ENCODE data around the gene DUSP1. TPM values are rescaled to one million over a fixed set of nuclear protein-coding genes. Genes with fewer than 3 reads are reported as not detected.
A peak's percentile ranks its signal among the peaks of the same experiment; 100 is the strongest.
"Not testable (repeated sequence)": the region's sequence is repeated elsewhere in the genome, so short reads cannot be mapped to it uniquely, and the experiment has no call there.

DUSP1 gene
- total RNA-seq, 1 experiment from 2014 or later: 16.6 TPM

GRCh38 chr5:172786736-172787462, 15.9 kb upstream of the DUSP1 start (continued):
- no peak for TF ChIP-seq SRF (IDR thresholded peaks at IDR 0.05; ENCODE audit: low read depth)
- no peak for TF ChIP-seq YY1 (IDR thresholded peaks at IDR 0.05; ENCODE audit: extremely low read depth, insufficient replicate concordance, low read depth, low read length)
- TF ChIP-seq, protein P1, sequence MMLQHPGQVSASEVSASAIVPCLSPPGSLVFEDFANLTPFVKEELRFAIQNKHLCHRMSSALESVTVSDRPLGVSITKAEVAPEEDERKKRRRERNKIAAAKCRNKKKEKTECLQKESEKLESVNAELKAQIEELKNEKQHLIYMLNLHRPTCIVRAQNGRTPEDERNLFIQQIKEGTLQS (IDR thresholded peaks at IDR 0.05): no peak
- TF ChIP-seq CBX3 (IDR thresholded peaks at IDR 0.05; ENCODE audit: low read depth): no peak
- no peak for TF ChIP-seq SIN3A (IDR thresholded peaks at IDR 0.05; ENCODE audit: low read depth)

- no TSS peak for BruUV-seq (replicated peaks)
- ChIA-PET CTCF (no interaction called here), RAD21 (ENCODE audit: low non-redundant PET in 1 of 2, low total read pairs in 2 of 2, uncharacterized antibody in 2 of 2, unreplicated experiment in 2 of 2) (no interaction called here), POLR2A (interaction anchor here (2.5 kb wide), 1 partner anchor 15 kb away, joined by 9 read pairs; the partner anchor contains the start of gene DUSP1)
- DNase-seq (ENCODE audit: low read depth, low spot score): no peak
- Histone ChIP-seq H3K79me2 (ENCODE audit: insufficient read depth, low read length) (no peaks in the 10 kb centered on the region), H2AFZ (ENCODE audit: low read depth, low read length, poor library complexity, severe bottlenecking) (no peak overlapping the region), H3K36me3 (ENCODE audit: control insufficient read depth in 1 of 2, insufficient read depth in 2 of 2, low read length in 2 of 2) (no peaks in the 10 kb centered on the region), H3K9me2 (ENCODE audit: insufficient read depth) (no peaks in the 10 kb centered on the region), H3K27ac (ENCODE audit: low read depth, low read length) (no peak overlapping the region), H3K4me3 (replicated peaks in 1 of 2; ENCODE audit: low read depth in 1 of 2, low read length in 2 of 2) (no peak overlapping the region), H3K4me1 (ENCODE audit: control insufficient read depth in 1 of 2, insufficient read depth in 2 of 2, low read length in 2 of 2) (peaks cover 8 to 34% of the 10 kb centered on the region in 2 experiments; a peak in 3 of 4 replicates), H3K4me2 (ENCODE audit: low read length) (no peak overlapping the region), H3K27me3 (ENCODE audit: insufficient read depth, low read length) (no peaks in the 10 kb centered on the region), H3K9me3 (ENCODE audit: control insufficient read depth in 1 of 2, insufficient read depth in 1 of 2, low read depth in 1 of 2, low read length in 2 of 2) (no peaks in the 10 kb centered on the region), H3K9ac (ENCODE audit: low read length) (no peak overlapping the region), H4K20me1 (ENCODE audit: insufficient read depth) (no peaks in the 10 kb centered on the region)
- no peak for TF ChIP-seq EZH2 (IDR thresholded peaks at IDR 0.05)
- no peak for TF ChIP-seq POLR2AphosphoS5 (IDR thresholded peaks at IDR 0.05; ENCODE audit: low read depth, low read length)
- 0 out of 2 replicates have a peak, but pooled peaks have one; percentile 6 for TF ChIP-seq CBX3 (IDR thresholded peaks at IDR 0.05; ENCODE audit: low read depth)
- no peak for TF ChIP-seq TCF7L2 (IDR thresholded peaks at IDR 0.05; ENCODE audit: borderline replicate concordance, extremely low read depth, insufficient read depth, insufficient read length)
- no peak for TF ChIP-seq FOSL1 (IDR thresholded peaks at IDR 0.05; ENCODE audit: low read depth)
- TF ChIP-seq ZFX (IDR thresholded peaks at IDR 0.05): no peak
- no peak for TF ChIP-seq YY1 (IDR thresholded peaks at IDR 0.05; ENCODE audit: extremely low read depth, insufficient replicate concordance, low read depth, low read length)
- intact Hi-C loops (cut with micrococcal nuclease): no loop called here
- ATAC-seq: no peak
Measured at GRCh38 chr5:172785429-172786088, 14.6 kb upstream of the DUSP1 start.

GRCh38 chr5:172784162-172784561, 13.2 kb upstream of the DUSP1 start:
- H3K36me3 ChIP-seq (ENCODE audit: control insufficient read depth in 1 of 2, insufficient read depth in 2 of 2, low read length in 2 of 2); H2AFZ ChIP-seq (ENCODE audit: low read depth, low read length, poor library complexity, severe bottlenecking); H3K27ac ChIP-seq (ENCODE audit: low read depth, low read length); BruUV-seq (replicated peaks); intact Hi-C loops (cut with micrococcal nuclease); H4K20me1 ChIP-seq (ENCODE audit: insufficient read depth); H3K79me2 ChIP-seq (ENCODE audit: insufficient read depth, low read length); RAD21 ChIA-PET (ENCODE audit: low non-redundant PET in 1 of 2, low total read pairs in 2 of 2, uncharacterized antibody in 2 of 2, unreplicated experiment in 2 of 2); H3K9me2 ChIP-seq (ENCODE audit: insufficient read depth); H3K9me3 ChIP-seq (ENCODE audit: control insufficient read depth in 1 of 2, insufficient read depth in 1 of 2, low read depth in 1 of 2, low read length in 2 of 2); H3K4me3 ChIP-seq (replicated peaks in 1 of 2; ENCODE audit: low read depth in 1 of 2, low read length in 2 of 2); DNase-seq (ENCODE audit: low read depth, low spot score); H3K4me2 ChIP-seq (ENCODE audit: low read length); H3K27me3 ChIP-seq (ENCODE audit: insufficient read depth, low read length); ATAC-seq; H3K9ac ChIP-seq (ENCODE audit: low read length): not testable (repeated sequence)
- CTCF ChIA-PET: interaction anchor here (2.7 kb wide), 1 partner anchor 12 kb away, joined by 7 read pairs; no protein-coding TSS in a partner anchor
- peaks cover 10 to 31% of the 10 kb centered on the region in 2 experiments; a peak in 3 of 4 replicates for H3K4me1 ChIP-seq (ENCODE audit: control insufficient read depth in 1 of 2, insufficient read depth in 2 of 2, low read length in 2 of 2)
- POLR2A ChIA-PET: interaction anchor here (2.5 kb wide), 1 partner anchor 13 kb away, joined by 9 read pairs; the partner anchor contains the start of gene DUSP1

GRCh38 chr5:172783319-172783718, 12.3 kb upstream of the DUSP1 start:
- intact Hi-C loops (cut with micrococcal nuclease); ATAC-seq; H3K9ac ChIP-seq (ENCODE audit: low read length); H3K9me2 ChIP-seq (ENCODE audit: insufficient read depth); RAD21 ChIA-PET (ENCODE audit: low non-redundant PET in 1 of 2, low total read pairs in 2 of 2, uncharacterized antibody in 2 of 2, unreplicated experiment in 2 of 2); H3K4me2 ChIP-seq (ENCODE audit: low read length); H3K79me2 ChIP-seq (ENCODE audit: insufficient read depth, low read length); DNase-seq (ENCODE audit: low read depth, low spot score); H3K36me3 ChIP-seq (ENCODE audit: control insufficient read depth in 1 of 2, insufficient read depth in 2 of 2, low read length in 2 of 2); H2AFZ ChIP-seq (ENCODE audit: low read depth, low read length, poor library complexity, severe bottlenecking); BruUV-seq (replicated peaks); H4K20me1 ChIP-seq (ENCODE audit: insufficient read depth); H3K27me3 ChIP-seq (ENCODE audit: insufficient read depth, low read length); H3K4me3 ChIP-seq (replicated peaks in 1 of 2; ENCODE audit: low read depth in 1 of 2, low read length in 2 of 2); H3K27ac ChIP-seq (ENCODE audit: low read depth, low read length); H3K9me3 ChIP-seq (ENCODE audit: control insufficient read depth in 1 of 2, insufficient read depth in 1 of 2, low read depth in 1 of 2, low read length in 2 of 2): not testable (repeated sequence)
- ChIA-PET CTCF (interaction anchor here (2.7 kb wide), 1 partner anchor 11 kb away, joined by 7 read pairs; no protein-coding TSS in a partner anchor), POLR2A (interaction anchor here (2.3 to 2.5 kb wide), 2 partner anchors 12 kb away, joined by 9 to 18 read pairs; partner anchors contain the start of gene DUSP1)
- H3K4me1 ChIP-seq (ENCODE audit: control insufficient read depth in 1 of 2, insufficient read depth in 2 of 2, low read length in 2 of 2): peaks cover 15 to 34% of the 10 kb centered on the region in 2 experiments

Measured in HCT116 (cell line).